Vagina (tissue), 2 donors: ENCODE results near the gene PDYN.

Experiments
- CTCF ChIP-seq, 3 experiments: fragments of 450-650 bp in 2 of 3; fragments of 200-600 bp in 1 of 3; sonication (generic) in 1 of 3; IDR thresholded peaks; one replicate each; pipeline ENCODE4 v1.5.1; 2017 to 2019; ENCODE audit warnings: antibody characterized with exemption in 3 of 3, mild to moderate bottlenecking in 2 of 3, moderate library complexity in 2 of 3
- POLR2A ChIP-seq, 2 donors: fragments of 450-650 bp; IDR thresholded peaks; one replicate each; pipeline ENCODE4 v1.6.1; 2017; ENCODE audit warnings: antibody characterized with exemption in 2 of 2, mild to moderate bottlenecking in 2 of 2, moderate library complexity in 2 of 2
- POLR2AphosphoS5 ChIP-seq, 2 donors: sonication (generic); formaldehyde crosslinking; IDR thresholded peaks; one replicate each; pipeline ENCODE4 v1.9.0; 2017; ENCODE audit warnings: antibody characterized with exemption in 2 of 2, mild to moderate bottlenecking in 2 of 2, low read depth in 1 of 2; ENCODE audit not compliant: insufficient read depth in 1 of 2

- TF ChIP-seq POLR2A (IDR thresholded peaks at IDR 0.05) (no peak), POLR2AphosphoS5 (IDR thresholded peaks at IDR 0.05; ENCODE audit: insufficient read depth in 1 of 2, low read depth in 1 of 2) (no peak), CTCF (IDR thresholded peaks at IDR 0.05) (no peak)
Measured at GRCh38 chr20:1928782-1929181, 65.1 kb downstream of the PDYN start.
